Karpas-422 (cell line): ENCODE data around the gene SPAG6. TPM values are rescaled to one million over a fixed set of nuclear protein-coding genes. Genes with fewer than 3 reads are reported as not detected.

Experiments used
- DNase-seq: peaks from one replicate; pipeline ENCODE4 v3.0.0-alpha.2; 2015
- H2AFZ ChIP-seq: fragments of 200-600 bp; sonication (generic); 2 replicates; pipeline ENCODE4 v1.6.1; 2014; ENCODE audit warnings: antibody characterized with exemption, low read length, mixed read lengths
- H3K27ac ChIP-seq: fragments of 200-600 bp; sonication (generic); 2 replicates; pipeline ENCODE4 v1.5.1; 2014; ENCODE audit warnings: mild to moderate bottlenecking, low read length, moderate library complexity
- H3K27me3 ChIP-seq: fragments of 200-600 bp; sonication (generic); 2 replicates; pipeline ENCODE4 v1.6.1; 2014; ENCODE audit warnings: low read length, mixed read lengths
- H3K36me3 ChIP-seq: fragments of 200-600 bp; sonication (generic); 2 replicates; pipeline ENCODE4 v1.6.1; 2014; ENCODE audit warnings: low read length, mixed read lengths; ENCODE audit not compliant: insufficient read depth
- H3K4me1 ChIP-seq: fragments of 200-600 bp; sonication (generic); 2 replicates; pipeline ENCODE4 v1.6.1; 2014; ENCODE audit warnings: mild to moderate bottlenecking, low read length, mixed read lengths
- H3K4me2 ChIP-seq: fragments of 200-600 bp; sonication (generic); 2 replicates; pipeline ENCODE4 v1.6.1; 2014; ENCODE audit warnings: low read length, low read depth, mild to moderate bottlenecking; ENCODE audit not compliant: poor library complexity, severe bottlenecking
- H3K4me3 ChIP-seq: fragments of 200-600 bp; sonication (generic); 2 replicates; pipeline ENCODE4 v1.5.1; 2014; ENCODE audit warnings: mild to moderate bottlenecking, antibody characterized with exemption, low read length, mixed read lengths
- H3K79me2 ChIP-seq: fragments of 200-600 bp; sonication (generic); 2 replicates; pipeline ENCODE4 v1.6.1; 2014; ENCODE audit warnings: mild to moderate bottlenecking, low read length, mixed read lengths
- H3K9ac ChIP-seq: fragments of 200-600 bp; sonication (generic); 2 replicates; pipeline ENCODE4 v1.6.0; 2014; ENCODE audit warnings: low read length
- H3K9me2 ChIP-seq: fragments of 200-600 bp; sonication (generic), shearing (Covaris generic); replicated peaks from 2 replicates; pipeline ENCODE4 v1.6.0; 2014; ENCODE audit warnings: mild to moderate bottlenecking, low read length, moderate library complexity; ENCODE audit not compliant: insufficient read depth
- H3K9me3 ChIP-seq: fragments of 300-700, 200-600 bp; sonication (generic); 2 replicates; pipeline ENCODE4 v1.6.1; 2014; ENCODE audit warnings: low read length, mixed read lengths
- H4K20me1 ChIP-seq: fragments of 200-600 bp; sonication (generic); 2 replicates; pipeline ENCODE4 v1.6.1; 2014; ENCODE audit warnings: mild to moderate bottlenecking, antibody characterized with exemption, low read length, low read depth; ENCODE audit not compliant: insufficient read depth
- small RNA-seq: library from RNA; depleted of rRNA; stranded (forward); fragments of <200 nt; gene quantifications from one replicate; pipeline ENCODE3, GENCODE V24; 2014
- total RNA-seq: library from RNA; depleted of rRNA; stranded (reverse); fragments of >200 nt; shearing (Covaris generic); gene quantifications from 2 replicates; pipeline ENCODE4 v1.2.3, GENCODE V29; 2014; ENCODE audit warnings: low replicate concordance; rRNA removed

Gene SPAG6
- total RNA-seq, 1 experiment from 2014 or later = not detected

- no peaks in the 10 kb centered on the region for H3K79me2 ChIP-seq
- H3K4me2 ChIP-seq = no peak overlapping the region
- H3K27ac ChIP-seq = no peak overlapping the region
- H3K9me3 ChIP-seq = no peaks in the 10 kb centered on the region
- no peak for DNase-seq
- no peaks in the 10 kb centered on the region for H3K9me2 ChIP-seq
- H3K4me3 ChIP-seq = no peak overlapping the region
- no peak overlapping the region for H3K9ac ChIP-seq
- H2AFZ ChIP-seq = no peak overlapping the region
- peaks cover 24% of the 10 kb centered on the region for H3K4me1 ChIP-seq
- H3K27me3 ChIP-seq = no peaks in the 10 kb centered on the region
- no peaks in the 10 kb centered on the region for H3K36me3 ChIP-seq
- H4K20me1 ChIP-seq = no peaks in the 10 kb centered on the region
Measured at GRCh38 chr10:22460531-22461403, 115.5 kb downstream of the SPAG6 start.

- no peak overlapping the region for H3K9ac ChIP-seq
- no peaks in the 10 kb centered on the region for H3K9me3 ChIP-seq
- H4K20me1 ChIP-seq = no peaks in the 10 kb centered on the region
- no peaks in the 10 kb centered on the region for H3K36me3 ChIP-seq
- H3K4me1 ChIP-seq = peaks cover 30% of the 10 kb centered on the region
- no peak overlapping the region for H3K27ac ChIP-seq
- H3K4me3 ChIP-seq = no peak overlapping the region
- no peaks in the 10 kb centered on the region for H3K79me2 ChIP-seq
- no peak overlapping the region for H2AFZ ChIP-seq
- H3K27me3 ChIP-seq = no peaks in the 10 kb centered on the region
- H3K4me2 ChIP-seq = no peak overlapping the region
- H3K9me2 ChIP-seq = no peaks in the 10 kb centered on the region
- DNase-seq = no peak
Measured at GRCh38 chr10:22461891-22462290, 116.6 kb downstream of the SPAG6 start.

GRCh38 chr10:22463255-22463654 is 118.0 kb downstream of the SPAG6 start:
- H3K27ac ChIP-seq = no peak overlapping the region
- no peak overlapping the region for H3K4me2 ChIP-seq
- no peak for DNase-seq
- no peaks in the 10 kb centered on the region for H3K9me2 ChIP-seq
- H3K36me3 ChIP-seq = no peaks in the 10 kb centered on the region
- peaks cover 30% of the 10 kb centered on the region for H3K4me1 ChIP-seq
- no peak overlapping the region for H2AFZ ChIP-seq
- no peaks in the 10 kb centered on the region for H3K9me3 ChIP-seq
- no peak overlapping the region for H3K9ac ChIP-seq
- H3K79me2 ChIP-seq = no peaks in the 10 kb centered on the region
- no peak overlapping the region for H3K4me3 ChIP-seq
- H3K27me3 ChIP-seq = no peaks in the 10 kb centered on the region
- H4K20me1 ChIP-seq = no peaks in the 10 kb centered on the region

- no peaks in the 10 kb centered on the region for H3K79me2 ChIP-seq
- H3K27ac ChIP-seq = no peak overlapping the region
- no peaks in the 10 kb centered on the region for H3K36me3 ChIP-seq
- H3K27me3 ChIP-seq = no peaks in the 10 kb centered on the region
- no peak overlapping the region for H3K9ac ChIP-seq
- H3K4me2 ChIP-seq = peak overlapping the region; percentile 33
- H4K20me1 ChIP-seq = no peaks in the 10 kb centered on the region
- no peak overlapping the region for H3K4me3 ChIP-seq
- no peaks in the 10 kb centered on the region for H3K9me2 ChIP-seq
- H3K4me1 ChIP-seq = peaks cover 30% of the 10 kb centered on the region
- no peak for DNase-seq
- no peaks in the 10 kb centered on the region for H3K9me3 ChIP-seq
- no peak overlapping the region for H2AFZ ChIP-seq
Measured at GRCh38 chr10:22464966-22465629, 119.8 kb downstream of the SPAG6 start.

- Histone ChIP-seq H3K79me2 (no peaks in the 10 kb centered on the region), H4K20me1 (no peaks in the 10 kb centered on the region), H2AFZ (no peak overlapping the region), H3K27me3 (no peaks in the 10 kb centered on the region), H3K9me3 (no peaks in the 10 kb centered on the region), H3K4me1 (peaks cover 30% of the 10 kb centered on the region), H3K36me3 (no peaks in the 10 kb centered on the region), H3K4me3 (no peak overlapping the region), H3K9me2 (no peaks in the 10 kb centered on the region), H3K27ac (no peak overlapping the region), H3K9ac (no peak overlapping the region), H3K4me2 (no peak overlapping the region)
- no peak for DNase-seq
Measured at GRCh38 chr10:22466763-22467334, 121.6 kb downstream of the SPAG6 start.

Small RNA genes lying within 50 kb of the gene (small RNA-seq; reads per million reads assigned to genes)
- gene AL158211.3 = not detected

Other genes with a start within 250 kb of the SPAG6 start
- not detected in 2 replicates for gene EBLN1, start 127.5 kb upstream of the SPAG6 start, total RNA-seq
- gene COMMD3, start 29.1 kb upstream of the SPAG6 start, total RNA-seq = 10.8 and 37.5 TPM in 2 replicates
- gene BMI1, start 24.4 kb upstream of the SPAG6 start, total RNA-seq = 13.8 and 30.4 TPM in 2 replicates